HS-27A (cell line): Measurements from ENCODE around the gene AK4.

Source experiments
- DNase-seq: peaks from one replicate; pipeline ENCODE4 v3.0.0-alpha.2; 2012; ENCODE audit warnings: low read depth, missing footprints

AK4 gene

GRCh38 chr1:65176591-65176990, 28.6 kb downstream of the AK4 start:
- DNase-seq = no peak

GRCh38 chr1:65177457-65177856, 29.5 kb downstream of the AK4 start:
- peak; percentile 79 for DNase-seq

GRCh38 chr1:65178235-65178634, 30.2 kb downstream of the AK4 start:
- DNase-seq = no peak

GRCh38 chr1:65179148-65179547, 31.1 kb downstream of the AK4 start:
- no peak for DNase-seq

GRCh38 chr1:65180977-65181376, 33.0 kb downstream of the AK4 start:
- no peak for DNase-seq

- DNase-seq = no peak
Measured at GRCh38 chr1:65182658-65183268, 34.8 kb downstream of the AK4 start.

GRCh38 chr1:65189576-65190115, 41.6 kb downstream of the AK4 start:
- no peak for DNase-seq

- no peak for DNase-seq
Measured at GRCh38 chr1:65190229-65190628, 42.2 kb downstream of the AK4 start.

GRCh38 chr1:65193129-65193695, 45.2 kb downstream of the AK4 start:
- DNase-seq = no peak

- DNase-seq = peak; percentile 94
Measured at GRCh38 chr1:65195495-65196417, 47.8 kb downstream of the AK4 start.

GRCh38 chr1:65196926-65197325, 48.9 kb downstream of the AK4 start:
- DNase-seq = no peak

- no peak for DNase-seq
Measured at GRCh38 chr1:65197636-65198035, 49.6 kb downstream of the AK4 start.

- no peak for DNase-seq
Measured at GRCh38 chr1:65198096-65198495, 50.1 kb downstream of the AK4 start.

- no peak for DNase-seq
Measured at GRCh38 chr1:65200411-65200810, 52.4 kb downstream of the AK4 start.

GRCh38 chr1:65206836-65207235, 58.8 kb downstream of the AK4 start:
- DNase-seq = no peak

- DNase-seq = no peak
Measured at GRCh38 chr1:65207317-65207716, 59.3 kb downstream of the AK4 start.

GRCh38 chr1:65208563-65208973, 60.6 kb downstream of the AK4 start:
- DNase-seq = no peak

- DNase-seq = no peak
Measured at GRCh38 chr1:65209005-65209885, 61.2 kb downstream of the AK4 start.

- DNase-seq = no peak
Measured at GRCh38 chr1:65210325-65210724, 62.3 kb downstream of the AK4 start.

- DNase-seq = no peak
Measured at GRCh38 chr1:65211331-65211730, 63.3 kb downstream of the AK4 start.

GRCh38 chr1:65213271-65214023, 65.4 kb downstream of the AK4 start:
- no peak for DNase-seq
